ENCODE measurements around the gene UGT2B7. TPM values are rescaled to one million over a fixed set of nuclear protein-coding genes. Genes with fewer than 3 reads are reported as not detected.

UGT2B7 gene
- total and polyA plus RNA-seq, 2 of the 13 experiments (the other 11 are each of a cell fraction or from before 2014, with no cell fraction given): 26.8 to 41.8 TPM

GRCh38 chr4:69092980-69093568 is 3.2 kb upstream of the UGT2B7 start:
- TF ChIP-seq, protein P1, sequence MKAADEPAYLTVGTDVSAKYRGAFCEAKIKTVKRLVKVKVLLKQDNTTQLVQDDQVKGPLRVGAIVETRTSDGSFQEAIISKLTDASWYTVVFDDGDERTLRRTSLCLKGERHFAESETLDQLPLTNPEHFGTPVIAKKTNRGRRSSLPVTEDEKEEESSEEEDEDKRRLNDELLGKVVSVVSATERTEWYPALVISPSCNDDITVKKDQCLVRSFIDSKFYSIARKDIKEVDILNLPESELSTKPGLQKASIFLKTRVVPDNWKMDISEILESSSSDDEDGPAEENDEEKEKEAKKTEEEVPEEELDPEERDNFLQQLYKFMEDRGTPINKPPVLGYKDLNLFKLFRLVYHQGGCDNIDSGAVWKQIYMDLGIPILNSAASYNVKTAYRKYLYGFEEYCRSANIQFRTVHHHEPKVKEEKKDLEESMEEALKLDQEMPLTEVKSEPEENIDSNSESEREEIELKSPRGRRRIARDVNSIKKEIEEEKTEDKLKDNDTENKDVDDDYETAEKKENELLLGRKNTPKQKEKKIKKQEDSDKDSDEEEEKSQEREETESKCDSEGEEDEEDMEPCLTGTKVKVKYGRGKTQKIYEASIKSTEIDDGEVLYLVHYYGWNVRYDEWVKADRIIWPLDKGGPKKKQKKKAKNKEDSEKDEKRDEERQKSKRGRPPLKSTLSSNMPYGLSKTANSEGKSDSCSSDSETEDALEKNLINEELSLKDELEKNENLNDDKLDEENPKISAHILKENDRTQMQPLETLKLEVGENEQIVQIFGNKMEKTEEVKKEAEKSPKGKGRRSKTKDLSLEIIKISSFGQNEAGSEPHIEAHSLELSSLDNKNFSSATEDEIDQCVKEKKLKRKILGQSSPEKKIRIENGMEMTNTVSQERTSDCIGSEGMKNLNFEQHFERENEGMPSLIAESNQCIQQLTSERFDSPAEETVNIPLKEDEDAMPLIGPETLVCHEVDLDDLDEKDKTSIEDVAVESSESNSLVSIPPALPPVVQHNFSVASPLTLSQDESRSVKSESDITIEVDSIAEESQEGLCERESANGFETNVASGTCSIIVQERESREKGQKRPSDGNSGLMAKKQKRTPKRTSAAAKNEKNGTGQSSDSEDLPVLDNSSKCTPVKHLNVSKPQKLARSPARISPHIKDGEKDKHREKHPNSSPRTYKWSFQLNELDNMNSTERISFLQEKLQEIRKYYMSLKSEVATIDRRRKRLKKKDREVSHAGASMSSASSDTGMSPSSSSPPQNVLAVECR (CRISPR knock-in tag; IDR thresholded peaks at IDR 0.05; ENCODE audit: borderline replicate concordance): no peak
- TF ChIP-seq, protein P2, sequence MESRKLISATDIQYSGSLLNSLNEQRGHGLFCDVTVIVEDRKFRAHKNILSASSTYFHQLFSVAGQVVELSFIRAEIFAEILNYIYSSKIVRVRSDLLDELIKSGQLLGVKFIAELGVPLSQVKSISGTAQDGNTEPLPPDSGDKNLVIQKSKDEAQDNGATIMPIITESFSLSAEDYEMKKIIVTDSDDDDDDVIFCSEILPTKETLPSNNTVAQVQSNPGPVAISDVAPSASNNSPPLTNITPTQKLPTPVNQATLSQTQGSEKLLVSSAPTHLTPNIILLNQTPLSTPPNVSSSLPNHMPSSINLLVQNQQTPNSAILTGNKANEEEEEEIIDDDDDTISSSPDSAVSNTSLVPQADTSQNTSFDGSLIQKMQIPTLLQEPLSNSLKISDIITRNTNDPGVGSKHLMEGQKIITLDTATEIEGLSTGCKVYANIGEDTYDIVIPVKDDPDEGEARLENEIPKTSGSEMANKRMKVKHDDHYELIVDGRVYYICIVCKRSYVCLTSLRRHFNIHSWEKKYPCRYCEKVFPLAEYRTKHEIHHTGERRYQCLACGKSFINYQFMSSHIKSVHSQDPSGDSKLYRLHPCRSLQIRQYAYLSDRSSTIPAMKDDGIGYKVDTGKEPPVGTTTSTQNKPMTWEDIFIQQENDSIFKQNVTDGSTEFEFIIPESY (CRISPR knock-in tag; IDR thresholded peaks at IDR 0.05): peak; percentile 50; the same call in 1 of the 2 replicates
- TF ChIP-seq DPF2 (CRISPR knock-in tag; IDR thresholded peaks at IDR 0.05; ENCODE audit: borderline replicate concordance, low read depth) (no peak), ZNF17 (CRISPR knock-in tag; IDR thresholded peaks at IDR 0.05) (no peak), MTA1 (CRISPR knock-in tag; IDR thresholded peaks at IDR 0.05; ENCODE audit: borderline replicate concordance) (no peak), POGZ (CRISPR knock-in tag; IDR thresholded peaks at IDR 0.05) (peak; percentile 35; the same call in 1 of the 2 replicates), HOMEZ (CRISPR knock-in tag; IDR thresholded peaks at IDR 0.05; ENCODE audit: low read depth) (peak; percentile 17; the same call in 1 of the 2 replicates), ZNF225 (CRISPR knock-in tag; IDR thresholded peaks at IDR 0.05) (no peak), TAF15 (IDR thresholded peaks at IDR 0.05; ENCODE audit: low read depth, low read length, poor library complexity, severe bottlenecking) (no peak), ZMYM4 (CRISPR knock-in tag; IDR thresholded peaks at IDR 0.05) (0 out of 2 replicates have a peak, but pooled peaks have one; percentile 11), ZNF644 (CRISPR knock-in tag; IDR thresholded peaks at IDR 0.05; ENCODE audit: low read depth) (peak; percentile 55; the same call in 1 of the 2 replicates), SALL1 (CRISPR knock-in tag; IDR thresholded peaks at IDR 0.05) (no peak), RXRB (CRISPR knock-in tag; IDR thresholded peaks at IDR 0.05; ENCODE audit: borderline replicate concordance) (no peak), ZSCAN29 (CRISPR knock-in tag; conservative IDR thresholded peaks at IDR 0.05) (no peak)
- TF ChIP-seq, protein P3, sequence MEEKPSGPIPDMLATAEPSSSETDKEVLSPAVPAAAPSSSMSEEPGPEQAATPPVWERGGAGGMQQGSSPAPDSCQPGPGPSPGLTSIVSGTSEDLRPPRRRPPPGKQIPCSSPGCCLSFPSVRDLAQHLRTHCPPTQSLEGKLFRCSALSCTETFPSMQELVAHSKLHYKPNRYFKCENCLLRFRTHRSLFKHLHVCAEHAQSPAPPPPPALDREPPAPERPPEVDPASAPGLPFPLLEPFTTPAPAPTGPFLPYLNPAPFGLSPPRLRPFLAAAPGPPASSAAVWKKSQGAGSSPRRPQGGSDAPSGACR (CRISPR knock-in tag; IDR thresholded peaks at IDR 0.05): no peak
- H3K9me3 ChIP-seq (ENCODE audit: low read length): no peaks in the 10 kb centered on the region
- ChIA-PET CTCF (ENCODE audit: low intra/inter-chr PET ratio, low total read pairs) (no interaction called here), POLR2A (no interaction called here)
- DNase-seq (ENCODE audit: low spot score): no peak
- H3K4me3 ChIP-seq (replicated peaks in 1 of 3; ENCODE audit: insufficient read depth in 1 of 3, low read depth in 2 of 3, low read length in 3 of 3): no peak overlapping the region
- H3K4me2 ChIP-seq (ENCODE audit: low read depth, low read length): no peak overlapping the region
- H3K9ac ChIP-seq (ENCODE audit: insufficient read depth, low read depth, low read length): no peak overlapping the region
- no peaks in the 10 kb centered on the region for H3K36me3 ChIP-seq (replicated peaks in 1 of 2; ENCODE audit: control insufficient read depth in 1 of 2, insufficient read depth in 2 of 2, low read length in 2 of 2)
- H4K20me1 ChIP-seq (ENCODE audit: insufficient read depth, low read length): no peaks in the 10 kb centered on the region
- no peak for FAIRE-seq
- in situ Hi-C loops (cut with HindIII; ENCODE audit: extremely low pct_ligation_motif_present, low pct_unique_long_range_greater_than_20kb) (no loop called here), intact Hi-C loops (cut with micrococcal nuclease; ENCODE audit: unreplicated experiment) (no loop called here)
- BruUV-seq (replicated peaks): no TSS peak
- WGBS (ENCODE audit: low lambda C conversion rate): 89% methylated on average over 4 of the region's 6 CpGs
- peaks cover 53% of the 10 kb centered on the region for H3K4me1 ChIP-seq (ENCODE audit: insufficient read depth, low read length)
- H3K27me3 ChIP-seq (ENCODE audit: control insufficient read depth in 1 of 2, insufficient read depth in 2 of 2, low read length in 2 of 2): no peaks in the 10 kb centered on the region
- no peak overlapping the region for H3K27ac ChIP-seq (ENCODE audit: extremely low read length, insufficient read depth, low read length)
- H3K79me2 ChIP-seq (ENCODE audit: insufficient read depth, low read length): peaks cover 9% of the 10 kb centered on the region
- no peak for ATAC-seq
- no peak overlapping the region for H2AFZ ChIP-seq (ENCODE audit: low read length)
